IPS-NIHi7 (cell line): ENCODE results near the gene UGGT1.

Experiments used
- DNase-seq: peaks from one replicate; pipeline ENCODE4 v3.0.0; 2012; ENCODE audit warnings: mixed read lengths; ENCODE audit errors: extremely low spot score

The UGGT1 gene

DNA sequence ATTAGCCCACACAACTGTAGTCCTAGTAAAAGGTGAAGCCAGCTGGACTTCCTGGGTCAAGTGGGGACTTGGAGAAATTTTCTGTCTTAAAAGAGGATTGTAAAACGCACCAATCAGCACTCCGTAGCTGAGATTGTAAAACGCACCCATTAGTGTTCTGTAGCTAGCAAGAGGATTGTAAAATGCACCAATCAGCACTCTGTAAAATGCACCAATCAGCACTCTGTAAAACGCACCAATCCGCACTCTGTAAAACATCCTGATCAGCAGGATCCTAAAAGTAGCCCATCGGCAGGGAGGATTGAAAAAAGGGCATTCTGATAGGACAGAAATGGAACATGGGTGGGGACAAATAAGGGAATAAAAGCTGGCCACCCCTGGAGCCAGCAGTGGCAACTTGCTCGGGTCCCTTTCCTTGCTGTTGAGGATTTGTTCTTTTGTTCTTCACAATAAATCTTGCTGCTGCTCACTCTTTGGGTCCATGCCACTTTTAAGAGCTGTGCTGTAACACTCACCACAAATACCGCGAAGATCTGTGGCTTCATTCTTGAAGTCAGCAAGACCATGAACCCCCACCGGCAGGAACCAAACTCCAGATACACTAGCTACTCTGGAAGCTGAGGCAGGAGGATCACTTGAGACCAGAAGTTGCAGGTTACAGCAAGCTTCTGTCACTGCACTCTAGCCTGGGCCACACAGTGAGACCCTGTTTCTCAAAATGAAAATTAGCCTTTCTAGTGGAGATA, 125.1 kb downstream of the UGGT1 start:
- no peak for DNase-seq

GRCh38 chr2:128217671-128218070, 126.7 kb downstream of the UGGT1 start:
- DNase-seq = no peak

DNA sequence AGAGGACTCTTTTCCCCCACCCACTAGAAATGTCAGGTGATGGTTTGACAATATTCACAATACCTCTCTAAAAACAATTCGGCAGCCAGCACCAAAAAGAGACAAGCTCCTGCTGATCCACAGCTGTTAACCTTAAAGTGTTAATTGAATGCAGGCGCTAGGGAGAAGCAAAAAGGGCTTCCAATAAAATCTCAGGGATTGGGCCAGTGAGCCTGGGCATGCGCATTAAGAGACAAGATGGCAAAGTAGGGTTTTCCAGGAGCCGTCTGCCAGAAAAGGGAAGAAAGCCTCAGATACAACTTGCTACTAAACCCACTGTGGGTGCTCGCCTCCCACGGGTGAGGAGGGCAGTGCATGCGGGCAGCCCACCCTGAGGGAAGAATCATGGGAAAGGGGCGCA, 128.9 kb downstream of the UGGT1 start:
- no peak for DNase-seq

GRCh38 chr2:128227862-128228261, 136.9 kb downstream of the UGGT1 start:
- DNase-seq = no peak

GRCh38 chr2:128228894-128229293, 137.9 kb downstream of the UGGT1 start:
- no peak for DNase-seq

DNA sequence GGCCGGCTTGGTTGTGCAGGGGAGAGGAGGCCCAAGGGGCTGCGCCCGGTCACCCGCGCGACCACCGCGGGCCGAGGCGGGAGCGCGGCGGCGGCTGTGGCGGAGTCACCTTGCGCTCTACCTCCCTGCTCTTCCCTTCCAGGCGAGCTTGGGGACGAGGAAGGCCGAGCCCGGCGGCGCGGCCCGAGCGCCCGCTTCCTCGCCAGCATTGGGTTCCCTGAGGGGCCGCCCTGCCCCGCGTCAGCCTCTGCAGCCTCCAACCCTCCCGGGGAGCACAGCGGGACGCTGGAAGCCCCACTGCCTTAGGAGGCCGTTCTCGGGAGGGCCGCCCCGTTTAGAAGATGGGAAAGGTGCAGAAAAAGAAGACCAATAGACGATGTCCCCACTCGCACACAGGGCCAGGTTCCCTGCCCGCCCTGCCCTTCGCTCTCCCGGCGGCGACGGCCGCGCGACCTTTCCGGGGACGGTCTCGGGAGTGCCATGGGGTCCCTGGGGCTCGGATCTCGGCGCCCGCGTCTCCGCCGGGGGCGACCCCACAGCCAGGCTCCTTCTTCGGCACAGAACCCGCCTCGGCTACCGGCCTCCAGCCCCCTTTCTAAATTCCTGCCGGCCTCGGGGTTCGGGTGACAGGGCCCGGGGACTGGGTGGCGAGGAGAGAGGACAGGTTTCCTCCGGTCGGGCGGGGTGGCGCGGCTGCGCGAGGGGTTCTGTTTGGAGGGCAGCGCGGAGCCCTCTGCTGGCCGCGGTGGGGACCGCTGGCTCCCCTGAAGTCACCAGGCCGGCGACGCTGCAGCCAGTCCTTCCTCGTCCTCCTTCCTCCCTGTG, 142.2 kb downstream of the UGGT1 start:
- peak; percentile 95 for DNase-seq

DNA sequence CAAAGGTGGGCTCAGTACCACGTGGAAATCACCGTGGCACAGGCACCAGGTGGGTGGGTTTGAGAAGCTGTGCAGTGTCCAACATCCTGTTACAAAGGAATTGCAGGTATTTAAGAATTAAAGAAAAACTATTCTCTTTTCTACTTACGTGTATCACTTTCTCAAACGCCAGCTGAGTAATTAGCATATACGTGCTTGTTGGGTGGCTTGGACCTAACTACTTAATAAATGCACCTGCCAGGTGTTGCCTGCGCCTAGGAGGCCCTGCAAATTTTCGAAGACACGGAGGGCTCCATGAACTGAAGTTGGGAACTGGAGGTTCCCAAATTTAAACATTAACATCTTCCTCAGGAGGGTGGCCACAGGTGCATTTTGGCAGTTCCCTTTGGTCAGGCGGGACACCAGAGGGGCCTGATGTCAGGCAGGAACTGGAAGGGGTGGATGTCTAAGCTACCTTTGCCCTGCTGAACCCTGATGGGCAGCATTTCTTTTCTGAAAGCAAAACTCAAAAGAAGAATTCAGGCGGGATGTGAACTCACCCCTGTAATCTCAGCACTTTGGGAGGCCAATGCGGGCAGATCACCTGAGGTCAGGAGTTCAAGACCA, 142.9 kb downstream of the UGGT1 start:
- DNase-seq = no peak

GRCh38 chr2:128234613-128235012, 143.6 kb downstream of the UGGT1 start:
- DNase-seq = no peak

DNA sequence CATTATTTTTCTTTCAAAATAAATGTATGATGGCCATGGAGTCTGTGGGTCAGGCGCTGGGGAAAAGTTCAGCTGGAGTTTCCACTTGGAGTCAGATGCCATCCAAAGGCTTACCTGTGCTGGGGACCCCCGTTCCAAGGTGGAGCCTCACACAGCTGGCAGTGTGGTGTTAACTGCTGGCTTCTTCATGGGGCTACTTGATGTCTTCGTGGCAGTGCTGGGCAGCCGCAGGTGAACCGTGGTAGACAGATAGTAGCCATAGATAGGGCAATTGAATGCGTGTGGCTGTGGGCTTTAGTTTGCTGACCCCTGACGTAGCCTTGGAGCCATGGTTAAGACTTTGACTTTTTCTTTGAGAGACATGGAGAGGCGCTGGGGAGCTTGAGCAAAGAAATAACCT, 144.6 kb downstream of the UGGT1 start:
- DNase-seq = no peak

DNA sequence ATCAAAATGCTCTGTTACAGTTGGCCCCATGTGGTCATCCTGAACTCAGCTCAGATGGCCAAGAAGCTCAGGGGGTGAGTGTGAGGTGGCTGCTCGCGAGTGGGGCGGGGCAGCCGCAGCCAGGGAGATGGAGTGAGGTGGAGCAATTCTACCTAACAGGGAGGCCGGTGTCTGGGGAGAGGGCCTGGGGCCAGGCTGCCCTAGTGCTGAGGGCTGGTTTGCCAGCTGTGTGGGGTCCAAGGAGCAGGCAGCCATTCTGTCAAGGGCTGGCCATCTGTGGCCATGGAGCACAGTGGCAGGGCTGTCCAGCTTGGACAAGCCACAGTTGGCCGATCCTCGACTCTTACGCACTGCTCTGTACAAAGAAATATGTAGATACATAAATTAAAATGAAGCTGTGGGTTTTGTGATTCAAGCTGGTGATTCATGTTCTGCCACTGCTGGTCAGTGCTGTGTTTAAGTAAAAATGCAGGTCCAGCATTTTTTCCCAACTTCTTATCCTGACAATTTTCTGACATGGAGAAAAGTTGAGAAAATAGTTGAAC, 145.6 kb downstream of the UGGT1 start:
- no peak for DNase-seq

GRCh38 chr2:128237081-128237534, 146.1 kb downstream of the UGGT1 start:
- DNase-seq = no peak

GRCh38 chr2:128237911-128238697, 147.1 kb downstream of the UGGT1 start:
- DNase-seq = no peak

- DNase-seq = no peak
Measured at GRCh38 chr2:128241896-128242295, 150.9 kb downstream of the UGGT1 start.
